GM13977 (cell line): ENCODE data around the gene CAMKK1.

Experiments used
- DNase-seq: peaks from one replicate; pipeline ENCODE4 v3.0.0; 2012; ENCODE audit warnings: low spot score
- CTCF ChIP-seq: IDR thresholded peaks from 2 replicates; pipeline ENCODE4 v1.5.1; 2012; ENCODE audit warnings: mild to moderate bottlenecking, control low read depth; ENCODE audit not compliant: insufficient read depth; ENCODE audit errors: extremely low read depth, missing control alignments
- in situ Hi-C: fragments of 300-500 bp; cut with MboI; formaldehyde crosslinking; loops from one replicate; pipeline ENCODE4 v1.12.0; 2022; ENCODE audit warnings: low sequenced_read_pairs, low pct_unique_long_range_greater_than_20kb, mixed read lengths, inconsistent platforms; ENCODE audit not compliant: unreplicated experiment

CAMKK1 gene

GRCh38 chr17:3888343-3889171, 4.3 kb downstream of the CAMKK1 start:
- DNase-seq, result no peak
- in situ Hi-C loops, result no loop called here
- no peak for TF ChIP-seq CTCF

- TF ChIP-seq CTCF, result no peak
- no peak for DNase-seq
- in situ Hi-C loops, result no loop called here
These were observed 5.0 kb downstream of the CAMKK1 start for GRCh38 chr17:3887804-3888203.

GRCh38 chr17:3887394-3887793, 5.5 kb downstream of the CAMKK1 start:
- no peak for TF ChIP-seq CTCF
- no peak for DNase-seq
- in situ Hi-C loops, result no loop called here

- in situ Hi-C loops, result no loop called here
- no peak for TF ChIP-seq CTCF
- no peak for DNase-seq
These were observed 6.1 kb downstream of the CAMKK1 start for GRCh38 chr17:3886776-3887175.

GRCh38 chr17:3885970-3886369, 6.9 kb downstream of the CAMKK1 start:
- no peak for DNase-seq
- TF ChIP-seq CTCF, result no peak
- in situ Hi-C loops, result no loop called here

GRCh38 chr17:3885271-3885670, 7.6 kb downstream of the CAMKK1 start:
- in situ Hi-C loops, result no loop called here
- DNase-seq, result no peak
- TF ChIP-seq CTCF, result no peak
